Hypothalamus (tissue), 51 donors: Measurements from ENCODE around the gene SRPK3.

Experiments
- DNase-seq, 51 donors: peaks; one replicate each; lab custom pipeline; 2025; lab: John Stamatoyannopoulos, UW

SRPK3 gene

DNA sequence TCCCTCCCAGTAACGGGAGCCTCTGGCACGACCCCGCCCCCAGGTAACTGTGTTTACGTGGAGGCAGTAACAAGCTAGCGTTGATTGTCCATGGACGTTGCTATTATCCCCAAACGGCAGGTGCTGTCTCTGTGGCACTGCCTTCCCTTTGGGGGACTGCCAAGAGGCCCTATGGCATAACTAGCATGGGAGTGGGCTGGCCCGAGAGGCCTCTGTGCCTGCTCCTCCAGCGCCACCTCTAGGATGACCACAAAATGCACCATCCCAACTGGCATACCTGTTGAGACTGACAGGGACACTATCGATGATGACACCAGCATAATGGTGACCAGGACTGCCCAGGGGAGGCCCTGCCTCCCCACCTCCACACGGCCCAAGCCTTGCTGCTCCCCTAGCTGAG is 1.5 kb downstream of the SRPK3 start:
- peak in 14 of 51 donors; percentile 3 to 46 (median 18) for DNase-seq

DNA sequence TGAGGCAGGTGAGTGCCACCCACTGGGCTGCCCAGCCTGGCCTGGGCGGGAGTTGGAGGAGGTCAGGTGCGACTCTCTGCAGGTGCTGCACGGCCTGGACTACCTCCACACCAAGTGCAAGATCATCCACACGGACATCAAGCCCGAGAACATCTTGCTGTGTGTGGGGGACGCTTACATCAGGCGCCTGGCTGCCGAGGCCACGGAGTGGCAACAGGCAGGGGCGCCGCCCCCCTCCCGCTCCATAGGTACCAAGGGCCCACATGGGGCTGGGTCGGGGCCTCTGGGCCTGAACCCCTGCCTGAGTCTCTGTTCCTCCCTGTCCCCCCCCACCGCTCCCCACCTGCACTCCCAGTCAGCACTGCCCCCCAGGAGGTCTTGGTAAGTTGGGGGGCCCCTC is 2.0 kb downstream of the SRPK3 start:
- no peak for DNase-seq

DNA sequence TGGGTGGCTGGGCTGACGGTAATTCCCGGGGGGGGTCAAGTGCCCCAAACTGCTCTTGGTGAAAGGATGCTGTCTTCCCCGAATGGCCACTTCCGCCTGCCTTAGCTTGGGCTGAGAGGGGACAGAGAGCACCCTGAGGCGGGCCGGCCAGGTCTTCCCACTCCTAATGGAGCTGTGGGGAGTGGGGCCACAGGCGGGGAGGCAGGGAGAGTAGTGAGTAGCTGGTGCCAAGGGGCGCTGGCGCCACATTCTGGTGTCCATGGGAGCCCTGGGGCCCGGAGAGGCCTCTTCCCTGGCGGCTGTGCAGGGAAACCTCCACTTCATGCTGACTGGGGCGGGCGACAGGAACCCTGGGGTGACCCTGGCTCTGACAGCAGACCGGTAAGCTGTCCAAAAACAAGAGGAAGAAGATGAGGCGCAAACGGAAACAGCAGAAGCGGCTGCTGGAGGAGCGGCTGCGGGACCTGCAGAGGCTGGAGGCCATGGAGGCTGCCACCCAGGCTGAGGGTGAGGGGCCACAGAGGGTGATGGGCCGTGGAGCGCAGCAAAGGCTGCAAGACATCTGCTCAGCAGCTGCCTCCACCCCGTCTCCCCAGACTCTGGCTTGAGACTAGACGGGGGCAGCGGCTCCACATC is 2.7 kb downstream of the SRPK3 start:
- no peak for DNase-seq

DNA sequence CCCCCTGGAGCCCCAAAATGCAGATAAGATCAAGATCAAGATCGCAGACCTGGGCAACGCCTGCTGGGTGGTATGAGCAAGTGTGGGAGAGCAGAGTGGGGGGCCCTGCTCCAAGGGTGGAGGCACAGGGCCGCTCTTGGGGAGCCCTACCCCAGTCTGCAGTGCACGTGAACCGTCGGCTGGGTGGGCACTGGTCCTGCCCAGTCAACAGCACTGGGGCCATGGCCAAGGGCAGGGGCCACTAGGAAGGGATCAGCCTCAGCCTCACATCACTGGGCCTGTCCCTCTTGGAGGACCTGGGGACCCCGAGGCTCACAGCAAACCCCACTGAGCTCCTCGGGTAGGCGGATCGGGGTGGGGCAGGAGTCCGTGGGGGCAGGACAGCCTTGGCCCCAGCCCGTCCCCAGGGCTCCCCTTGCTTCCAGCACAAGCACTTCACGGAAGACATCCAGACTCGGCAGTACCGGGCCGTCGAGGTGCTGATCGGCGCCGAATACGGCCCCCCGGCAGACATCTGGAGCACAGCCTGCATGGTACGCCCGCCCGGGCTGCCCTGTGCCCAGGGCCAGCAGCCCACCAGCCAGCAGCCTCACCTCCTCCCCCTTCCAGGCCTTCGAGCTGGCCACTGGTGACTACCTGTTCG is 3.6 kb downstream of the SRPK3 start:
- DNase-seq = no peak

DNA sequence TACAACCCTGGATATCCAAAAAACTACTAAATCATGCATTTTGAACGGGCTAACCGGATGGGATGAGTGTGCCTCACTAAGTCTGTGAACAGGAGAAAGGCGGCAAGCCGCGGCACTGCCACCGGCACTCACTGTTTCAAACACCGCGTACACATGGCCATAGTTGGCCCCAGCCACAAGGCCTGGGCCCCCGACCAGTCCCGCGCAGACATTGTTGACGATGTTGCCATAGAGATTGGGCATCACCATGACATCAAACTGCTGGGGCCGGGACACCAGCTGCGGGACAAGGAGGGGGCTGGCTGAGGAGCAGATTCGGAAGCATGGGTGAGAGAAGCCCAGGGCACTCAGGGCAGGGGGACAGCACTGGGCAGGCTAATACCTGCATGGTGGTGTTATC is 5.8 kb downstream of the SRPK3 start:
- DNase-seq = peak in 1 of 51 donors; percentile 16

DNA sequence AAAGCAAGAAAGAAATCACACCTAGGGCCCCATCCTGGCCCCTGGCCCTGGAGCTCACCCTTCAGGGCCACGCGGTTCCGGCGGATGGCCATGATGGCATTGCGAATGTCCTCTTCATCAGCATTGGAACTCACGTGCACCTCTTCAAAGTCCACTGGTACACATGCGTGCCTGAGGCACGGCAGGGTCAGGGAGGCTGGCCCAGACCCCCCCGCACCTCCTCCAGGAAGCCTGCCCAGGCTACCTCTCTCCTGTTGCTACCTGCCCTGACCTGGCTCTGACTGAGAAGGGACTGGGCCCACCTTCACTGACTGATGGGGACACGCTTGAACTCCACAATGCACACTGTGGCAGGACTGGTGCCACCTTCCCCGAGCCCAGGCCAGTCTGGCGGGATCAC is 8.8 kb downstream of the SRPK3 start:
- DNase-seq = no peak

DNA sequence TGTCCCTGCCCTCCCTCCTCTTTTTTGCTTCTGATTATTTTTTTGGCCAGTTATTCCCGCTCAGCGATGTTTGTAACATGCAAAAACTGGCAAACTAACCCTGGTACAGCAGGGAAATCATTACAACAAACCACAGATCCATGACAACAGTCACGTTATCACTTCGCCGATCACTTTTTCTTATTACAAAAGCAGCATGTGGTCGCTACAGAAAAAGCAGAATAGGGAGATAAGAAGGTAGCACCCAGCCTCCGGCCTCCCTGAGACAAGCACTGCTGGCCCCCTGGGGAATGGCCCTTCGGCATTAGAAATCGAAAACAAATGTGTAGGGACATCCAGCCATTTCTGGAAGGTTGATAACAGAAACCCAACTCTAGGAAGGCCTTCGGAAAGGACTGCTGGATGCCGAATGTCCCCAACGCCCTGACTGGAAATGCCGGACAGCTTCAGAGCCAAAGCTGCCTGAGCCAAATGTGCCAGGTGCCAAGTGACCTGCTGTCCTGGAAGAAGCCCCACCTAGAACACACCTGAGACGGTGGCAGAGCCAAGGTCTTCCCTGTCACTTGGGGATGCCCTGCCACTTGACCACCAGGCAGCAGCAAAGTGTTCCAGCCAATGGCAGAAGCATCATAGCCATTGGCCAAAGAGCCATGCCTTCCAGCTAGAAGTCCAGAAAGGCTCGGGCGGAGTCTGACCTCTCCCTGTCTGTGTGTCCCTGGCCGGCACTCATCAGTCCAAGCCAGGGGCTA is 10.4 kb downstream of the SRPK3 start:
- DNase-seq = no peak

DNA sequence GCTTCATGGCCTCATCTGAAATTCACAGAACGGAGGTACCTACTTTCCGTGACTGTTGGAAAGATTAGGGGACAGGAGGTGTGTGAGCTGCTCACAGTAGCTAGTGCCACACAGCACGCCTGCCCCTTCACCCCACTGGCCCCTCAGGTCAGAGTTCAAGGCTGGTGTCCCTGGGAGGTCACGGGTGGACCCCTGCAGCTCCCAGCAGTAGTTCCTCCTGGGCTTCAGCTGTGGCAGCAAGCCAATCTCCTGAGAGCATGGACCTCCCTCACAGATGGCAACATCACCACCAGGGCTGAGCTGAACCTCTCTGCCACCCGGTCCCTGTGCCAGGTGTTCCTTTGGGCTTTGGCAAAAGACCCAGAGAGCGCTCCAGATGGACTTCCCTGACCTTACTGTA is 11.5 kb downstream of the SRPK3 start:
- DNase-seq = no peak

DNA sequence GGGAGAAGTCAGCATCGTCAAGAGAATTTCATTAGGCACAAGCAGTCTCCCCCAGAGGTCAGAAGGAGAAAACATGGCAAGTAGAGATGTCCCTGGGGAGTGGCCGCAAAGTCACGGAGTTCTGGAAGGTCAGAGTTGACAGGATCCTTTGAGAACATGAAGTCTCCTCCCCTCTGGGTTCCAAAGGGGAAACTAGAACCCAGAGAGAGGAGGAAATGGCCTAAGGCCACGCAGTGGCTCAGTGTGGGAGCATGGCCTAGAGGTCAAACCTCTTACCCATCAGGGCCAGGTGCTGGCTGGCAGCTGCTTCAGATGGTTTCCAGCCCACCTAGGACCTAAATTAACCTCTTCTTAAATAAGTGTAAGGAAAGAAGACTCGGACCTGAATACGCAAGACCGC is 12.4 kb downstream of the SRPK3 start:
- DNase-seq = no peak

DNA sequence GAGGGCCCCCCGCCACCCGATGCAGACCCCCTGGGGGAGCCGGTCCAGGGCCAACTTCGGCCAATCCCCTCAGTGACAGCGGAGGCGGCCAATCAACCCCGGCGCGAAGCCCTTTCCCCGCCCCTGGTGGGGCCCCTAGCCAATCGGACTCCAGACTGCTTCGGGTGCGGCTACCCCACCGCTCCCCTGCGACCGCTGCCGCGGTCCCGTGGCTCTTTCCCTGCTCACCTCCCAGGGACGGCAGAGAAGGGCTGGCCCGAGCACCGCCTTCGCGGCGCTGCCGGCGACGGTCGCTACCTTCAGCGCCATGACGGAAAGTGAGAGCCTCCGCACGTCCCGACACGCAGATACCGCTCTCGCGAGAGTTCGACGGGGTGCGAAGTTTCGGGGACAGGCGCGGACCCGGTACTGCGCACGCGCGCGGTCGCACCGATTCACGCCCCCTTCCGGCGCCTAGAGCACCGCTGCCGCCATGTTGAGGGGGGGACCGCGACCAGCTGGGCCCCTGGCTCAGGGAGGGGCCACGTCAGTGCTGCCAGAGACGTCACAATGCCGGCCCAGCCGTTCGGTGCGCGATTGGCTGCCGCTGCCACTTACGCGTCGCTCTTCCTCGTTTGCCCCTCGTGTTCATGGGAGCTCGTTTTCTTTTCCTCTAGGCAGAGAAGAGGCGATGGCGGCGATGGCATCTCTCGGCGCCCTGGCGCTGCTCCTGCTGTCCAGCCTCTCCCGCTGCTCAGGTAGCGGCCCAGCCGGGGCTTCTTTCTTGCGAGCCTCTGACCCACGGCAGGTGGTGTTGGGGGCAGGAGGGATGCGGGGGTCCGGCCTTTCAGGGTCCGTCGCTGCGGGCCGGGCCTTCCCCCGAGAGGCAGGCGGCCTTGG is 13.4 kb downstream of the SRPK3 start, which contains the start of the genes IDH3G and SSR4:
IDH3G (minus strand) TSS at position 358 of the 879 bp plus-strand sequence; CDS start at position 309, 49 bp downstream.
SSR4 (plus strand) TSS at position 651 of the 879 bp plus-strand sequence; CDS start at position 671, 20 bp downstream.
- peak; percentile 44 to 93 (median 87) for DNase-seq

DNA sequence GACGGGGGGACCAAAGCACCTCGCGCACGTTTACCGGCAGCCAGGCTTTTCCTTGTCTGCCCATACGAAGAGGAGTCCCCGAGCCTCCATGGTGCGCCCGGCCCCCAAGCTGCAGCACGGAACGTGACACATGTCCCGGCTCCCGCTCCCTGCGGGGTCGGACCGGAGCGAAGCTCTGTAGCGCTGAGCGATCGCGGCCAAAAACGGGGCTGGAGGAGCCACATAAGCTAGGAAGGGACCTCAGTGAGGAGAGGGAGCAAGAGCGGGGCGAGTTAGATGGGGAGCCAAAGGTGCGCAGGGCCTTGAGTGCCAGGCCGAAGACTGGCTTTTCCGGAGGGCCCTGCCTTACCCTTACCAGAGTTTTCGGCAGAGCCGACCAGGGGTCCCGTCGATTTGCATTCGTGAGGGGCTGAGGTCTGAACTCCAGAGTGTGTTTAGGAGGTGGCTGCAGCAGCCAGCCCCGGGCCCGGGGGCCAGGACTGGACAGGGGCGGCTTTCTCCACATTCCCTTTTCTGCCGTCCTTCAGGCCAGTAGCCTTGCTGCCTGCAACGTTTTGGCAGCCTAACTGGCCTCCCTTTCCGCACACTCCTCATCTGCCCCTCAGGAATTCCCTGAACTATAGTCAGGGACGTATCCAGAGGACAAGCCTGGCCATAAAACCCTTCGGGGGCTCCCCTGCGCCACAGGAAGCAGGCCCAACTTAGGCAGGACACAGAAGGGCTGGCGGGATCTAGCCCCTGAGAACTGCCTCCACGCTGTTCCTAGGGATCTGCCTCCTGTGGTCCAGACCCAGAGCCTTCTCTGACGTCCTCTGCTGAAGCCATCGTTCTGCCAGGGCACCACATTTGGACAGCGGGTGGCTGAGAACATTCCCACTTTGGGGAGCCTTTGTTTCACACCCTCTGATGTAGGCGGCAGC is 14.3 kb downstream of the SRPK3 start:
- no peak for DNase-seq

DNA sequence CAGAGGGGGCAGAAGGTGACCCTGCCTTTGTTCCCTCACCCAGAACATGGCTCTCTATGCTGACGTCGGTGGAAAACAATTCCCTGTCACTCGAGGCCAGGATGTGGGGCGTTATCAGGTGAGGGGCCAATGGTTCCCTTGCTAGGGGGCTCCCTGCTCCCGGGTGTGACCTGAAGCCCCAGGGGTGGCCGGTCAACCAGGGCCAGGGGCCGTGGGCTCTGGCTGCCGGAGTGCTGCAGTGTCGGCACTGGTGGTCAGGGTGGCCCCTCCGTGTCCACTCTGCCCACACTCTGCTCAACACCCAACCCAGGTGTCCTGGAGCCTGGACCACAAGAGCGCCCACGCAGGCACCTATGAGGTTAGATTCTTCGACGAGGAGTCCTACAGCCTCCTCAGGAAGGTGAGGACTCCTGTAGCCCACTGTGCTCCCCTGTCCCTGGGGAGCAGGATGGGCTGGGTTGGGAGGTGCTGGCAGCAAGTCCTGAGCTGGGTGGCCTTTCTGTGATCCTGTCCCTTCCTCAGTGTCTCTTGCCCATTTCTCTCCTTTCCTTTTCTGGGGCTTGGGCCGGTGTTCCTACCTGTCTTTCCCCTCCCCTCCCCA is 16.7 kb downstream of the SRPK3 start:
- no peak for DNase-seq

DNA sequence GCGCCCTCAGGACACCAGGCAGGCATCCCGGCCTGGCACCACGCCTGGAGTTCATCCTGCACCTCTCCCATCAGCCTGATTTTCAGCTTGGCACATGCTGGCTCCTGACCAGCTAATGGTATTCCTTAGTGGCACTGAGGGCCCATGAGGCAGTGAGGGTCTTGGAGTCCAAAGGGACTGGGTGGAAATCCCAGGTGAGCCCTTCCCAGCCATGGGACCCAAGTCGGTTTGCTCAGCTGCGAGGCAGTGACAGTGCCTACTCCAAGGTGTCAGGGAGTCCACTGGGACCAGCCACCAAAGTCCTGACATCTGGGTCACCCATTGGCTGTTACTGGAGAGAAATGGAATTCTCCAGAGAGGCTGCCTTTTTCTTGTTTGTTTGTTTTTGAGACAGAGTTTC is 18.5 kb downstream of the SRPK3 start:
- no peak for DNase-seq

DNA sequence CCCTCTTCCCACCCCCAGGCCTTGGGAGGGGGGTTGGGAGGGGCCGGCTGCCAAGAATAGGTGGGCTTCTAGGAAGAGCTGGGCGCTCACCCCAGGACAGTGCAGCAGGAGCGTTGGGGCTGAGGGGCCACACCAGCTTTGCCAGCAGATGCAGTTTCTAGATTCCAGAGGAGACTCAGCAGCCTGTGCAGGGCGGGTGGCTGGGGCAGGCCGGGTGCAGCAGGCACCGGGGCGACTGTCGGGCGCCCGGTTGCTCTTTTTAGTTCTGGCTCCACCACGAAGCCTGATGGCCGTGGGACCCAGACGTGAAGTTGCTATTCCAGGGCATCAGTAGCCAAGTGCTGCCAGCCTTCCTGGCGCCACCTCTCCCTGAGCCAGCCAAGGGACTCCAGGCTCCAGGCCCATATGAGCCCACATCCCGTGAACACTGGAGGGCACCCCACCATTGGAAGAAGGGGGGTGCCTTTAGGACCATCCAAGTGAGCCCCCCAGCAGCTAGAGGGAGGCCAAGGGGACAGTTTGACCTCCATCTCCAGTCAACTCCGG is 19.4 kb downstream of the SRPK3 start:
- DNase-seq = peak in 12 of 51 donors; percentile 1 to 42 (median 15)

DNA sequence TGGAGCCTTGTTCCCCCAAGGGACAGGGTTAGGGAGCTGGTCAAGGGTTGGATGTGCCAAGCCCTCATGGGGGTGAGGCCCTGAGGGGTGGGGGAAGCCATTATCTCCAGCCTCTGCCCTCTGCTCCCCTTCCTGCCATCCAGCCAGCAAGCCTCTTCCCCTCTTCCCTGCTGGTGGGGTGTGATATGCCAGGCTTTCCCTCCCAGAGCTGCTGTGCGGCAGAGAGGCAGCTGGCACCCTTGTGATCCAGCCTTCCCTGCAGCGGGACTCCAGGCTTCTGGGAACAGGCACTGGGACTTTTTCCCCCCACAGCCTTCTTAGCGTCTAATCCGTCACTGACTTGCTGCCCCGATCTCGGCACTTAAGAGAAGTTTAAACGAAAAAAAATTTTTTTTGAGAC is 19.9 kb downstream of the SRPK3 start:
- no peak for DNase-seq

DNA sequence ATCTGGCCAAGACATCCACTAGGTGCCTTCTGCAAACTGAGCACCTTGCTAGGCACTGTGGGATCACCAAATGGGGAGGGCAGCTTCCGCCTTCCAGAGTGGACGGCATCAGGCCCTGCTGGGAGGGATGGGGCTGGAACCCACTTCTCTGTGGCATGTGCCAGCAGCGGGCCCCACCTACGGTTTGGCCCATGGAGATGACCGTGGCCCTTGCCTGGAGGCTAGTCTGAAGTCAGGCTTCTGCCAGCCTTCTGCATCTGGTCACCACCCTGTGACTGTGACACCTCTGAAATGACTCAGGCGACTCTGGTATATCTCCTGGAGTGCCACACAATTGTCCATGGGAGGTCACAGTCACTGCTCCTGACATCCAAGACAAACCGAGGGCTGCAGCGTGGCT is 20.8 kb downstream of the SRPK3 start:
- DNase-seq = no peak

DNA sequence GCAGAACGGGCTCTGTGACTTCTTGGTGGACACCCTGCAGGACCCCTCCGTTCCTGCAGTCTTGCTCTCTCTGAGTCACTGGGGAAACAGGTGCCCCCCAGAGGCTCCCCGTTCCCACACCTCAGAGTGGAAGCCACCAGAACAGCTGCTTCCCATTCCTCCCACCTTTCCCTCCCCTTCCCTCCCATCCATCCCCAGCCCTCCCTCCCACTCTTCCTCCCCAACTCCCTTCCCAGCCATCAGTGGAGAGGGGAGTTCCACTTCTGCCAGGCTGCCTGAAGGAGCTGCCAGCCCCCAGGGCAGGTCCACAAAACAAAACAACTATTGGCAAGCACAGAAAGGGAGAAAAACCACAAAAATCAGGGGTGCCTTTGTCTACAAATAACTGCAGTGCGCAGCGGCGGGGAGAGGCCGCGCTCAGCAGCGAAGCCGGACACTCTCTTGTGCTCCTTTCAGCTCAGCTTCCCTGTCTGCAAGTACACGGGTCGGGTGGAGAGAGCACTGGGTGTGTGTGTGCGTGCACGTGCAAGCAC is 21.7 kb downstream of the SRPK3 start:
- DNase-seq = no peak

DNA sequence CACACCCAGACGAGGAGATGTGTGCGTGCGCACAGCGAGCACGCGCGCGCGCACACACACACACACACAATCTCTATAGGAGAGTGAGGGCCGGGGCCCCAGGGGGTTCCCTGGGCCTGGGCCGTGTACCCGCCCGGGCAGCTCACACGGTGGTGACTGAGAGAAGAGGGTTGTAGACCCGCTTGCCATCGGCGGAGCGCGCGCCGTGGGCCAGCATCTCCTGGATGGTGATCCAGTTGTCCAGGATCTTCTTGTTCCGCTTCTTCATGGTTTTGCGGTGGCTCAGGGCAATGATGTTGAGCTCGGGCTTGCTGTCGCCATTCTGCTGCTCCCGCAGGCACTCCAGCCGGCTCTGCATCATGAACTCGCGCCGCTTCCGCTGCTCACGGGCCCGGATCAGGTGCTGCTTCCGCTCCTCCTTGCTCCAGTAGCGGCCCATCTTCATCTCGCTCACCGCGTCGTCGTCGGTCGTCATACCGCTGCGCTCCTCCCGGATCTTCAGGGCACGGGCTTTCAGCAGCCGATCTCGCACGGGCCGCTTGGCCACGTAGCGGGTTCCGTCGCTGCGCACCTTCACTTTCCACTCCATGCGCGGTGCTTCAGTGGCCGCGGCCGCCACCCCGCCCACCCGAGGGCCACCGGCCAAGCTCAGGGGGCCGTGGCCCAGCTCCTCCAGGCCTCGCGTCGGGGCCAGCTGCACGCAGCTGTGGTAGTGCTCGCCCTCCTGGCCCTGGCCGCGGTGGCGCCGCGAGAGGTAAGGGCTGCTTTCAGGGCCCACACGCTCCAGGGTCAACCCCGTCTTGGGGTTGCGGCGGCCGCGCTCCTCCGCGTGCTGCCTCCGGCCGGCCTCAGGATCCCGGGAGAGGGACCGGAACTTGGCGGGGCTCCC is 22.6 kb downstream of the SRPK3 start:
- DNase-seq = no peak
